Peyer's patch (tissue), 4 donors: ENCODE measurements around the gene JCAD.

Source experiments
- CTCF ChIP-seq, 6 experiments: fragments of 450-650 bp in 4 of 6; fragments of 200-600 bp in 2 of 6; sonication (generic) in 1 of 6; IDR thresholded peaks; one replicate each; pipeline ENCODE4 v1.5.1; 2017 to 2019; ENCODE audit warnings: antibody characterized with exemption in 6 of 6, mild to moderate bottlenecking in 3 of 6, moderate library complexity in 1 of 6
- POLR2A ChIP-seq, 2 donors: fragments of 450-650 bp; IDR thresholded peaks; one replicate each; pipeline ENCODE4 v1.5.1; 2017; ENCODE audit warnings: antibody characterized with exemption in 2 of 2, mild to moderate bottlenecking in 2 of 2, moderate library complexity in 2 of 2

GRCh38 chr10:30079408-30079807 lies 20.0 kb upstream of the JCAD start:
- TF ChIP-seq POLR2A (IDR thresholded peaks at IDR 0.05) (no peak), CTCF (IDR thresholded peaks at IDR 0.05) (no peak)
